DMS79 treated with DMSO at 0.1 percent for 48 hours (cell line): ENCODE results near the gene PEDS1.
A peak's percentile ranks its signal among the peaks of the same experiment; 100 is the strongest.
"Not testable (repeated sequence)": the region's sequence is repeated elsewhere in the genome, so short reads cannot be mapped to it uniquely, and the experiment has no call there.

ENCODE experiments used
- DNase-seq: peaks from one replicate; lab custom pipeline; 2025; lab: John Stamatoyannopoulos, UW

The PEDS1 gene

GRCh38 chr20:50112512-50113419 lies 40.8 kb downstream of the PEDS1 start, which contains the start of gene UBE2V1:
TSS of gene UBE2V1 (minus strand) at chr20:50113150. CDS start at chr20:50113128, 22 bp downstream.
- DNase-seq: peak; percentile 60

DNA sequence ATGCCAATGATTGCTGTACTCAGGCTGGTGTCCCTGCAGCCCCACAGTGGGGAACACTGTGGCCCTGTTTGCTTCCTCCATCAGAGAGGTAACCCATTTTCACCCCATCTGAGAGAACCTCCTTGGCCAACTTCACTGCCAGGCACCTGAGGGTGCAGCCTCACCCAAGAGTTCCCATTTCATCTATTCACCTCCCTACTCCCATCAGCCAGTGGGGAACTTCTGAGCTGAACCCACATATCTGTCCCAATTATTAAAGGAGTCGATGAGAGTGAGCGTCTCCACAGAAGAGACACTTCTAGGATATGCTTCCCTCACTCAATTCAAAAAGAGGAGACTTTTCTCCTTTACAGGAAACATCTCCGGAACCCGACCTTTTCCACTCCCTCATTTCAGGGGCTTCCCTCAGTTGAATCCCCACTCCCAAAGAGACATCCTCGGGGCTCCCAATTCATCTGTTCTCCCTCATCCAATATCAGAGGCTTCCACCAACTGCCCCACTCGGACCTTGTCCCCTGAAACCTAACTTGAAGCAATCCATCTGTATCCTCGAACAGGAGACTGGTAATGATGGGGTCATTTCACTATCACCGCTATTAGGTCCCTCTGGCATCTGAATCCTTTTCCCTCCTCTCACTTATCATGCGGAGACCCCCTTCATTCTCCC lies 41.6 kb downstream of the PEDS1 start:
- no peak for DNase-seq

- DNase-seq: no peak
These were observed 42.2 kb downstream of the PEDS1 start for GRCh38 chr20:50111120-50111828.

- no peak for DNase-seq
These were observed 43.1 kb downstream of the PEDS1 start for GRCh38 chr20:50110141-50111047.

- no peak for DNase-seq
These were observed 44.8 kb downstream of the PEDS1 start for GRCh38 chr20:50108556-50109235.

DNA sequence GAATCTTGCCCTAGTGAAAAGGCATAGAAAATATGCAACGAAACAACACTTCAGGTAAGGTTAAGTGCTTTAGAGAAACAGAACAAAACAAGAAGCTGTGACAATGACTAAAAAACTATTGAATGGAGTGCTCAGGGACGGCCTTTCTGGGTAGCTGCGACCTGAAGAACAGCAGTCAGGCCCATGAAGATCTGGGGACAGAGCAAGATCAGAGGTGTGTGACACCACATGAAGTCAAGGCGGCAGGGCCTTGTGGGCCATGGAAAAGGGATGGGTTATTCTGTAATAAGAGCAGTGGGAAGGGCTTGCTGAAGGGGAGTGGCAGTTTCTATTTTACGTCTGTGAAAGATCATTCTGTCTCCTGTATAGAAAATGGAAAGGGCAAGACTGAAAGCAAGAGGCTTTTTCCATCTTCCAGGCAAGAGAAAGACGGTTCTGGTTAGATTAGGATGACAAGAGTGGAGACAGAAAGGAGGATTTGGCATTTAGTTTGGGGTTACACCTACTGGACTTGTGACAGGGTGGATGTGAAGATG lies 45.7 kb downstream of the PEDS1 start:
- no peak for DNase-seq

DNA sequence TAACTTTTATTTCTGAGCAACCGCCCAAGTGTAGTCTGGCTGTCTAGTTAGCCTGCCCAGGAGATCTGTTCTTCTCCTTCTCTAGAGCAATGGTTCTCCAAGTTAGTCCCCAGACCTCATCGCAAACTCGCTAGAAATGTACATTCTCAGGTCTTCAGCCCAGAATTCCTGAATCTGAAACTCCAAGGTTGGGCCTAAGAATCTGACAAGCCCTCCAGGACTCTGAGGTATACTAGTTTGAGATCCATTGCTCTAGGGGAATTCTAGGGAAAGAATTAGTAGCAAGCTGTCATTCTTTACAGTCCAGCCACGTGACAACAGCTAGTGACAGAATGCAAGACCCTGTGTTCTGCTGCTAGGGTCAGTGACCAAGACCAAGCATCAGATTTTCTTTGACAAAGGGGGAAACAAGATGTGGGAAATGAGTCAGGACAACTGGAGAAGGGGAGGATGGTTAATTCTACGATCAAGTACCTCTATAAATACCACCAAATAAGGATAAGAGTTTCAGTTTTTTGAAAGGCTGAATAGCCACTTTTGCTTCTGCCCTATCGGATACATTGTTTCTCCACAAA lies 46.4 kb downstream of the PEDS1 start:
- DNase-seq: no peak

DNA sequence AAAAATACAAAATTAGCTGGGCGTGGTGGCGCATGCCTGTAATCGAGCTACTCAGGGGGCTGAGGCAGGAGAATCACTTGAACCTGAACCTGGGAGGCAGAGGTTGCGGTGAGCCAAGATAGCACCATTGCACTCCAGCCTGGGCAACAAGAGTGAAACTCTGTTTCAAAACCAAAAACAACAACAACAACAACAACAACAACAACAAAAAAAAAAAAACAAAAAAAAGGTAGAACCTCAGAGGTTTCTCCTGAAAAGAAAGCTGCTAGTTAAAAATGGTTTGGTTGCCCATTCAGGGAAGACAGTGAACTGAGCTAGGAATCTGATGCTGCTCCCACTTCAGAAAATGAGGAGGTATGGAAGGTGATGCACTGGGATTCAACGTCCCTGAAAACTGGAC lies 46.9 kb downstream of the PEDS1 start:
- DNase-seq: not testable (repeated sequence)
